PC-3 (cell line): ENCODE data around the gene ODF2L. TPM values are rescaled to one million over a fixed set of nuclear protein-coding genes. Genes with fewer than 3 reads are reported as not detected.

Experiments used
- ATAC-seq: fragments of 200-7000 bp; cut with Tn5 transposase; 2 replicates; pipeline ENCODE4 v1.9.1; 2020; ENCODE audit warnings: mild to moderate bottlenecking, moderate library complexity
- BruUV-seq: library from RNA; stranded (reverse); fragments of 400-500 nt; replicated peaks from 2 replicates; lab custom pipeline; 2021; lab: Mats Ljungman, UMichigan
- CTCF ChIA-PET: fragments of 300-600 bp; sonication (Branson Sonifier 250); formaldehyde crosslinking; loops from one replicate; lab custom pipeline; 2022; ENCODE audit warnings: antibody characterized with exemption; lab: Charles Lee
- POLR2A ChIA-PET: fragments of 300-600 bp; sonication (Branson Sonifier 250); formaldehyde crosslinking; loops from one replicate; lab custom pipeline; 2022; ENCODE audit warnings: antibody characterized with exemption; ENCODE audit not compliant: unreplicated experiment; lab: Charles Lee
- DNase-seq: peaks from one replicate; pipeline ENCODE4 v3.0.0-alpha.2; 2015
- H2AFZ ChIP-seq: fragments of 300-600 bp; sonication (generic); 2 replicates; pipeline ENCODE4 v1.6.0; 2016; ENCODE audit warnings: antibody characterized with exemption, low read length
- H3F3A ChIP-seq: fragments of 300-600 bp; sonication (generic); one replicate; pipeline ENCODE4 v1.6.0; 2017; ENCODE audit warnings: antibody characterized with exemption, low read length, control low read depth, mild to moderate bottlenecking; ENCODE audit not compliant: unreplicated experiment
- H3K27ac ChIP-seq: fragments of 300-600 bp; sonication (generic); 2 replicates; pipeline ENCODE4 v1.5.1; 2016; ENCODE audit warnings: mild to moderate bottlenecking, low read length
- H3K27me3 ChIP-seq: fragments of 300-600 bp; sonication (generic); 2 replicates; pipeline ENCODE4 v1.6.1; 2016; ENCODE audit warnings: low read length, mixed read lengths
- H3K36me3 ChIP-seq: fragments of 300-600 bp; sonication (generic); 2 replicates; pipeline ENCODE4 v1.6.1; 2016; ENCODE audit warnings: low read depth, mixed run types, low read length, mixed read lengths
- H3K4me1 ChIP-seq: fragments of 300-600 bp; sonication (generic); 2 replicates; pipeline ENCODE4 v1.5.1; 2016; ENCODE audit warnings: low read length; ENCODE audit not compliant: insufficient read depth
- H3K4me2 ChIP-seq: fragments of 300-600 bp; sonication (generic); 2 replicates; pipeline ENCODE4 v1.6.0; 2016; ENCODE audit warnings: low read length
- H3K4me3 ChIP-seq: fragments of 300-600 bp; sonication (generic); 2 replicates; pipeline ENCODE4 v1.5.1; 2016; ENCODE audit warnings: mild to moderate bottlenecking, low read length, mixed read lengths
- H3K79me2 ChIP-seq: fragments of 300-600 bp; sonication (generic); 2 replicates; pipeline ENCODE4 v1.6.1; 2017; ENCODE audit warnings: low read length, mixed read lengths
- H3K9ac ChIP-seq: fragments of 300-600 bp; sonication (generic); 2 replicates; pipeline ENCODE4 v1.6.0; 2016; ENCODE audit warnings: mild to moderate bottlenecking, low read length
- H3K9me2 ChIP-seq: fragments of 300-600 bp; sonication (generic); replicated peaks from 2 replicates; pipeline ENCODE4 v1.6.1; 2016; ENCODE audit warnings: mixed run types, low read length, mixed read lengths
- H3K9me3 ChIP-seq: fragments of 300-600 bp; sonication (generic); 2 replicates; pipeline ENCODE4 v1.6.1; 2016; ENCODE audit warnings: low read length, mixed read lengths
- H4K20me1 ChIP-seq: fragments of 300-600 bp; sonication (generic); 2 replicates; pipeline ENCODE4 v1.6.1; 2016; ENCODE audit warnings: low read length, mixed read lengths
- CTCF ChIP-seq: fragments of 300-600 bp; sonication (generic); conservative IDR thresholded peaks from 2 replicates; pipeline ENCODE4 v1.5.1; 2017; ENCODE audit warnings: antibody characterized with exemption, low read depth, mild to moderate bottlenecking, low read length
- EZH2 ChIP-seq: fragments of 300-600 bp; sonication (generic); IDR thresholded peaks from one replicate; pipeline ENCODE4 v1.6.1; 2017; ENCODE audit warnings: antibody characterized with exemption, mild to moderate bottlenecking, low read length; ENCODE audit not compliant: unreplicated experiment
- EZH2phosphoT487 ChIP-seq: fragments of 300-600 bp; sonication (generic); IDR thresholded peaks from 2 replicates; pipeline ENCODE4 v1.6.1; 2018; ENCODE audit warnings: mild to moderate bottlenecking, antibody characterized with exemption, low read length, borderline replicate concordance
- intact Hi-C: fragments of 100-400 bp; cut with micrococcal nuclease; formaldehyde crosslinking; loops from 2 replicates; pipeline ENCODE4 v1.9.0; 2023
- total RNA-seq: library from RNA; depleted of rRNA; stranded (reverse); fragments of >200 nt; gene quantifications from 2 replicates; pipeline ENCODE4 v1.2.3, GENCODE V29; 2014

Gene ODF2L
- total RNA-seq, 1 experiment from 2014 or later: 21.8 TPM

GRCh38 chr1:86324130-86324822, 71.8 kb downstream of the ODF2L start:
- Histone ChIP-seq H4K20me1 (no peaks in the 10 kb centered on the region), H2AFZ (no peak overlapping the region), H3K4me1 (no peaks in the 10 kb centered on the region), H3K79me2 (no peaks in the 10 kb centered on the region), H3F3A (no peaks in the 10 kb centered on the region), H3K4me2 (no peak overlapping the region), H3K36me3 (no peaks in the 10 kb centered on the region), H3K27ac (no peak overlapping the region), H3K4me3 (no peak overlapping the region), H3K27me3 (peaks cover 49% of the 10 kb centered on the region), H3K9me3 (no peaks in the 10 kb centered on the region), H3K9me2 (no peaks in the 10 kb centered on the region), H3K9ac (no peak overlapping the region)
- ATAC-seq: no peak
- BruUV-seq: no TSS peak
- TF ChIP-seq CTCF (no peak), EZH2phosphoT487 (no peak), EZH2 (no peak)
- intact Hi-C loops: no loop called here
- no peak for DNase-seq
- CTCF ChIA-PET: no interaction called here
- POLR2A ChIA-PET: no interaction called here

GRCh38 chr1:86322241-86322640, 73.9 kb downstream of the ODF2L start:
- H3K4me3 ChIP-seq: no peak overlapping the region
- intact Hi-C loops: no loop called here
- no peak overlapping the region for H3K27ac ChIP-seq
- ATAC-seq: no peak
- no peaks in the 10 kb centered on the region for H3K36me3 ChIP-seq
- BruUV-seq: no TSS peak
- H3K4me2 ChIP-seq: no peak overlapping the region
- H3K9me3 ChIP-seq: no peaks in the 10 kb centered on the region
- H3K9ac ChIP-seq: no peak overlapping the region
- CTCF ChIA-PET: no interaction called here
- H3K9me2 ChIP-seq: no peaks in the 10 kb centered on the region
- H2AFZ ChIP-seq: no peak overlapping the region
- DNase-seq: no peak
- no peaks in the 10 kb centered on the region for H3F3A ChIP-seq
- no peaks in the 10 kb centered on the region for H3K4me1 ChIP-seq
- no peaks in the 10 kb centered on the region for H3K79me2 ChIP-seq
- no peak for TF ChIP-seq EZH2
- TF ChIP-seq EZH2phosphoT487: no peak
- TF ChIP-seq CTCF: no peak
- H4K20me1 ChIP-seq: no peaks in the 10 kb centered on the region
- H3K27me3 ChIP-seq: peaks cover 61% of the 10 kb centered on the region
- POLR2A ChIA-PET: no interaction called here

GRCh38 chr1:86318436-86318835, 77.7 kb downstream of the ODF2L start:
- no peak for ATAC-seq
- Histone ChIP-seq H3K9me3 (no peaks in the 10 kb centered on the region), H3K4me1 (no peaks in the 10 kb centered on the region), H3K36me3 (no peaks in the 10 kb centered on the region), H3K27me3 (peaks cover 66% of the 10 kb centered on the region), H3K4me2 (no peak overlapping the region), H3K4me3 (no peak overlapping the region), H2AFZ (no peak overlapping the region), H4K20me1 (no peaks in the 10 kb centered on the region), H3F3A (no peaks in the 10 kb centered on the region), H3K9me2 (no peaks in the 10 kb centered on the region), H3K9ac (no peak overlapping the region), H3K27ac (no peak overlapping the region), H3K79me2 (no peaks in the 10 kb centered on the region)
- no TSS peak for BruUV-seq
- intact Hi-C loops: no loop called here
- DNase-seq: no peak
- ChIA-PET POLR2A (no interaction called here), CTCF (no interaction called here)
- no peak for TF ChIP-seq EZH2
- TF ChIP-seq CTCF: no peak
- no peak for TF ChIP-seq EZH2phosphoT487
